HG03469 (cell line): Measurements from ENCODE around the gene ABTB1.

Source experiments
- ATAC-seq: cut with Tn5 transposase; IDR thresholded peaks from one replicate; pipeline ENCODE4 v1.9.1; 2021; ENCODE audit warnings: mild to moderate bottlenecking, moderate library complexity, moderate number of reproducible peaks; ENCODE audit not compliant: unreplicated experiment

Gene ABTB1

GRCh38 chr3:127672429-127673190 is at the start of gene ABTB1:
Gene ABTB1, plus strand, starts transcription at chr3:127672952. Its CDS starts 74 bp downstream, at chr3:127673026.
- no peak for ATAC-seq

- ATAC-seq, result no peak
Observed at GRCh38 chr3:127624063-127624462, 48.7 kb upstream of the ABTB1 start.

DNA sequence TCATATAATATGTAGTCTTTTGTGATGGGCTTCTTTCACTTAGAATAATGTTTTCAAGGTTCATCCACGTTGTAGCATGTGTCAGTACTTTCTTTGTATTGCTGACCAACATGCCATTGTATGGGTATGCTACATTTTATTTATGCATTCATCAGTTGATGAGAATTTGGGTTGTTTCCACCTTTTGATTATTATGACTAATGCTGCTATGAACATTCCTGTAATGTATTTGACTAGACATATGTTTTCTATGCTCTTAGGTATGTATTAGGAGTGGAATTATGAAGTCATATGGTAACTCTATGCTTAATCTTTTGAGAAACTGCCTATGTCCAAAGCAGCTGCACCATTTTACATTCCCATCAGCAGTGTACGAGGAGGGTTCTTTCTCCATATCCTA is 46.9 kb upstream of the ABTB1 start:
- no peak for ATAC-seq

GRCh38 chr3:127628426-127628787 is 44.3 kb upstream of the ABTB1 start:
- ATAC-seq, result no peak

GRCh38 chr3:127628788-127629466 is 43.8 kb upstream of the ABTB1 start, which contains the start of gene PODXL2:
Gene PODXL2, plus strand, starts transcription at chr3:127629185. Its CDS starts 35 bp downstream, at chr3:127629220.
- ATAC-seq, result no peak

DNA sequence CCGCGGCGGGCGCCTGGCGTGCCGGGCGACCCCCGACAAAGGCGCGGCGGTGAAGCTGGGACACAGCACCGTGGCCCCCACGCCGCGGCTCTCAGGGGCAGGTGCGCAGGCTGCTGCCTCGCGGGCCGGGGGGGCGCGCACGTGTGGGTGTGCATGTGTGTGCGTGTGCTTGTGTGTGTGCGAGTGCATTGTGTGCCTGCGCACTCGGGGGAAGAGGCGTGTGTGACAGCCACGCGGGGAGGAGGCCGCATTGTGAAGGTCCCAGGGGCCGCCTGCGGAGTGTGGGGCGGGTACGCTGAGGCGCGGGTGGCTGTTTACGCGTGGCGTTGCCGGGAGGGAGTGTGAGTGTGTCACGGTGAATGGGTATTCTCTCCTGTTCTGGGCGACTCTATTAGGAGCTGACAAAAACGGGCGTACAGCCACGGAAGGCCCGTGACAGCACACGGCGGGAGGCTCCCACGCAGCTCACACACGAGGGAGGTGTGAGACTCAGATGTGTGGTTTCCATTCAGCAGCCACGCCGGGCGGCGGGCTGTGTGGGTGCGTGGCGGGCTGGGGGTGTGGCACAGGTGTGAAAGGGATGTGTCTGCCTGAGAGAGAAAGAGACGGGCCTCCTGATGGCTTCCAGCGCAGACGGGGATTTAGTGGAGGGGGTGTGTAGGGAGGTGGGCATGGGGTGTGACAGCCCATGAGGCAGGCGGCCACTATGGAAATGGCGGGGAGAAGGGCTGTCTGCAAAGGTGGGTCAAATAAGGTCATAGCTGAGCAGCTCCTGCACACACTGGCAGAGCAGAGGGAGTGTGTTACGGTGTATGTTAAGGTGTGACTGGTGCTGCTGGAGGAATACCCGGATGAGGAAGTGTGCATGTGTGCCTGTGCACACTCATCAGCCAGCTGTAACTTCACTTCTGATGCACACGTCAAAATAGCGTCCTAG is 43.0 kb upstream of the ABTB1 start:
- ATAC-seq, result no peak

DNA sequence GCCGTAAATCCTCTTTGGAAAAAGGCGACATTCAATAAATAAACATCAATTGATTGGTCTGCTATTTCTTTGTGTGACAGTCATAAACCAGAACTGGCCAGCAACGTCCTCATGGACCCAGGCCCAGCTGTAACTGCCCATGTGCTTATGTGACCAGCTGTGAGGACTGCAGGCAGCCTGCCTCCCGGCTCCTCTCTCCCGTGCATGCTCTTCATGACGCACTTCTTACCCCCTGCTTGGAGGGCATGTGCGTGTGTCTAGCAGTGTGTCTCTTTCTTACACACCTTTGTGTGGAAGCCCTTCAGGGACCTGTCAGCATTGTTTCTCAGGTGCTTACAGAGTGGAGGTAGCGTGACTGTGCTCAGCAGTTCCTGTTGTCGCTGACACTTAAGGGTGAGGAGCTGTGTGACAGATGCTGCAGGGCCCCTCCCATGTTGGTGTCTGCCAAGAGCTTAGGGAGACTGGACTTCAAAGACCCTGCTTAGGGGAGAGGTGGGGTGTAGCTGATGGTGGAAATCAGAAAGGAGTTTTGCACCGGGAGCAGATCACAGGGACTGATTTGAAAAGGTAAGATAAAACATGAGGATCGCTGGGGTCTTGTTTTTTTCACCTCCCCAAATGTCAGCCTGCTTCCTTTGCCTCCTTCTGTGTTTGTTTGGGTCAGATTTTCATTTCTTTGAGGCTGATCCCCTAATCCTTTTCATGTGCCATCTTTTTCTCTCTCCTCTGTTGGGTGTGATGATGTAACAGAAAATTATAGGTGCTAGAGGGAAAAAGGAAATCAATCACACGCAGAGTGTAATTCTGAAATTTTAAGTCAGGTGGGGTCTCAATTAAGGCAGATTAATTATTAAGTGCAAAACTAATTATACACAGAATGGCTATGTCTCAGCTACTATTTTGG is 41.7 kb upstream of the ABTB1 start:
- no peak for ATAC-seq

- ATAC-seq, result no peak
Observed at GRCh38 chr3:127632035-127632820, 40.5 kb upstream of the ABTB1 start.

- no peak for ATAC-seq
Observed at GRCh38 chr3:127634653-127635052, 38.1 kb upstream of the ABTB1 start.

DNA sequence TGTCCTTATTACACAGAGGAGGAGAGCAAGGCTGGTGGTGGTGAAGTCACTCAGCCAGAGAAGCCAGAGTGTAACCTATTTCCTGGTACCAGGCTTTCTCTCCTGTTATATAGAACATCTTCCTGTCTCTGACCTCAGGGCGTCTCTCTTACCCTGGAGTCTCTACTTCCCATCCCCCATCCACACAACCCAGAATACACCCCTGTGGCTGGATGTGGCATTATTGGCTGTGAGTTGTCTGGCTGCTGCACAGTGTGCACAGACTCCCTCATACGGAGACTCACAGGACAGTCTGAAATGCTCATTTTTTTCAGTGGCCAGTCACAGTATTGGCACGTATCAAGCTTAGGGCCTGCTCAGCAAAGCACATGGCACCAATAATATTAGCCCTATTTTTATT is 35.2 kb upstream of the ABTB1 start:
- ATAC-seq, result no peak

DNA sequence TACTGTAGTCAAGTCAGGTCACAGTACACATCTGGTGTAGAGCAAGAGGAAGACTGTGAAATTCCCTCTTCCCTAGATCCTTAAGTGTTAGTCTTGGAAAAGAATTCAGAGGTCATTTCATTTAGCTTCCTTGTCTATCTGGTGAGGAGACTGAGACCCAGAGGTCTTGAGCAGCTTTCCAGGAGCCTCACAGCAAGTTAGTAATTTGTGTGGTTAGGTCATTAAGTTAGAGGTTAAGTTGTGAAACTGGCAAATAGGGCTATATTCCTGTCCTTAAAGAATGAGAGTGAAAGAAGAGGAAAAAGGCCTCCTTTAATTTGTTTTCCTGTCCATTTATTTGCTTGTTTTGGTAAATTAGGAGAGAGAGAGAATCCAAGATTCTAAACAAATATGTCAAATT is 34.8 kb upstream of the ABTB1 start:
- ATAC-seq, result no peak

DNA sequence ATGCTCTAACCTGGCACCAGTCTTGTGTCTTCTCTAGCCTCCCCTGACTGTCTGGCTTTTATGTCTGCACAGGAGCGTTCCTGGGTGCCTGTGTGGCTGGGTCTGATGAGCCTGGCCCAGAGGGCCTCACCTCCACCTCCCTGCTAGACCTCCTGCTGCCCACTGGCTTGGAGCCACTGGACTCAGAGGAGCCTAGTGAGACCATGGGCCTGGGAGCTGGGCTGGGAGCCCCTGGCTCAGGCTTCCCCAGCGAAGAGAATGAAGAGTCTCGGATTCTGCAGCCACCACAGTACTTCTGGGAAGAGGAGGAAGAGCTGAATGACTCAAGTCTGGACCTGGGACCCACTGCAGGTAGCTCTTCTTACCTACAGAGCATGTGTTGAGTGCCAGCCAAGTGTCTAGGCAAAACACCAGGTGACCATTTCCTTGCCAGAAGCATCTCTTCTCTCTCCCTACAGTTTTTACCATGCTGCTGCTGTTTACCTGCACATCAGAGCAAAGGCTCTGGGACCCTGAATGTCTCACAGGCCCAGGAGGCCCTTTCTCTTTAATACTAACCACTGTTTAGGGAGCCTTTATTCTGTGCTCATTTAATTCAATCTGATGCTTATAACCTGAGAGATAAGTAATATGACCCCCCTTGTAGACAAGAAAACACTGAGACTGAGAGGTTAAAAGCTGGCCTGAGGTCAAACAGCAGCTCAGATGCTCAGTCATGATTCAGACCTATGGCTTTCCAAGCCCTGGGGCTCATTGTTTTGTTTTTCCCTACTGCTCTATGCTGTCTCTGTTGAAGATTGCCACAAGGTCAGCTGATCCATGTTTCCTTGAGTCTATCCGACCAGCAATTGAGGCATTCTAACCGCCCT is 33.3 kb upstream of the ABTB1 start:
- ATAC-seq, result no peak

GRCh38 chr3:127640042-127640355 is 32.8 kb upstream of the ABTB1 start:
- ATAC-seq, result no peak

DNA sequence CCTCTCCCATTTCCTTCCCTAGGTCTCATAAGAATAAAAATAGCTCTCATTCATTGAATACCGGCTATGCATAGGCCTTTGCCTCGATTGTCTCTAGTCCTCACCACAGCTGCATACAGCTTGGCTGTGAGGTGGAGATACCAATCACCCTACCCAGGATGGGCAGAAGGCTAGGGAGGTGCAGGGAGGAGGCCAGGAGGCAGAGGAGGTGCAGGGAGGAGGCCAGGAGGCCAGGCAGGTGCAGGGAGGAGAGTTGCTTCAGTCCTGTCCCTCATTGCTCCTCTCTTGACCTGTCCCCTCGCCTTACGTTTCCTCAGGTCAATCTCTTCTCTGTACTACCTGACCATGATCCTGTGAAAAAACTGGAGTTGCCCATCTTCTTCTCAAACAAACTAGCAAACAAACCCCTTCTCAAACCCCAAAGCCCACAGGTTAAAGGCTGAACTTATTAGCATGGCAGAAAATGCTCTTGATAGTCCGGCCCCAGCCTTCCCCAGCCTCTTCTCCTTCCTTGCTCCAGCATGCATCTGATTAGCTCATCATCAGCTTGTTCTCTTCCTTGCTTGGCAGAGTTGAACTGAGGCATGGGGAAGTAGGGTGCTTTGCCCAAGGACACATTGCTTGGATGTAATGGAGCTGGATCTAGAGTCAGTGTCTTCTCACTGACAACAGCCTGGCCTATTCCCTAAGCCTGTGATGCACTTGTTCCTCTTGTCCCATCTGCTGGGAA is 27.9 kb upstream of the ABTB1 start:
- ATAC-seq, result no peak

GRCh38 chr3:127645371-127646015 is 27.3 kb upstream of the ABTB1 start:
- no peak for ATAC-seq

DNA sequence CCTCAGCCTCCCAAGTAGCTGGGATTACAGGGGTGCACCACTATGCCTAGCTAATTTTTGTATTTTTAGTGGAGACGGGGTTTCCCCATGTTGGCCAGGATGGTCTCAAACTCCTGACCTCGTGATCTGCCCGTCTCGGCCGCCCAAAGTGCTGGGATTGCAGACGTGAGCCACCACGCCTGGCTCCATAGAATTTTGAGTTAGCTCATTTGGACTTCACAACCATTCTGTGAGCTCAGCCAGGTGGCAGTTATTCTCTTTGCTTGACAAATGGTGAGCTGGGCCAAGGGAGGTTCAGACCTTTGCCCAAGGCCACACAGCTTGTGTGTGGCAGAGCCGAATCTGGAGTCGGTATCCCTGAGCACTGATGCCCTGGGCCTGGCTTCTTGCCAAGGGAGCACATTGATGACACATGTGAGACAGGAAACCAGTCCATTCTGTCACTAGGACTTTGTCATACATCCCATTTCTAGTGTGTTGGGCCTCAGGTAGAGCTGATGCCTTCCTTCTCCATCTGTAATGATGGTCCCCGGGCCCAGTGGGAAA is 26.2 kb upstream of the ABTB1 start:
- ATAC-seq, result no peak

DNA sequence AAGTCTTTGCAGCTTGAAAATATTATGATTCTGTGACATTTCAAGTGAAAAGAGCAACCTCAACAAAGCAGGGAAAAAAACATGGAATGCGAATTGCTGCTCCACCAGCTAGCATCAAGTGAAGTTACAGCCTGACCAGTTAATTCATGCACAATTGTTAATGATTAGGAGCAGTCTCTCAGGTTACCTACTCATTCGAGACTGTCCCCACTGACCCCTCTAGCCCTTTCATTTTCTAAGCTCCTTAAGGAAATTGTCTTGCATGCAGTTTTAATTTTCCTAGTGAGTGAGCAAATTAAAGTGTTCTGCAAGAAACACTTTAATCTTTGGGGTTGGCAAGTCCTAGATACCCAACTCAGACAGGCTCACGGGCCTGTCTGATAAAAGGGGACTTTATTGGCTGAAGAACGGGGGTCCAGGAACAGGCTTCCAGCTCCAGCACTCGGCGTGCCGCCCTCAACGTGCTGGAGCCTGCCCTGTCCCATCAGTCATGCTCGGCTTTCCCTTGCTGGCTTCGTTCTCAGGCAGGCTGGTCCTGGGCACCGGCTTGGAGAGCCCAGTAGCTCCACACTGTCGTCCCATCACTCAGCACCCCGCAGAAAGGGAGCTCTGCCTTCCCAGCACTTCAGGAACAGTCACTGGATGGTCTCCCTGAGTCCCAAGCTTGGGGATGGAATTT is 25.4 kb upstream of the ABTB1 start:
- no peak for ATAC-seq
